GM10266 (cell line): Measurements from ENCODE around the gene TACR1.

ENCODE experiments used
- DNase-seq: peaks from one replicate; pipeline ENCODE4 v3.0.0; 2012; ENCODE audit errors: extremely low spot score
- CTCF ChIP-seq: IDR thresholded peaks from 2 replicates; pipeline ENCODE4 v1.5.1; 2012; ENCODE audit warnings: mild to moderate bottlenecking, low read depth; ENCODE audit not compliant: control insufficient read depth, insufficient read depth; ENCODE audit errors: missing control alignments

Gene TACR1

GRCh38 chr2:75023666-75024455 lies 175.5 kb downstream of the TACR1 start:
- no peak for TF ChIP-seq CTCF
- DNase-seq = no peak

- TF ChIP-seq CTCF = no peak
- DNase-seq = no peak
Measured at GRCh38 chr2:75022516-75022915, 176.8 kb downstream of the TACR1 start.

- DNase-seq = no peak
Measured at GRCh38 chr2:75021672-75022071, 177.6 kb downstream of the TACR1 start.

GRCh38 chr2:75020476-75020875 lies 178.8 kb downstream of the TACR1 start:
- DNase-seq = no peak
- TF ChIP-seq CTCF = no peak

More at GRCh38 chr2:75021672-75022071, 177.6 kb downstream of the TACR1 start:
- no peak for TF ChIP-seq CTCF

- no peak for TF ChIP-seq CTCF
- no peak for DNase-seq
Measured at GRCh38 chr2:75019790-75020189, 179.5 kb downstream of the TACR1 start.

- no peak for TF ChIP-seq CTCF
- DNase-seq = no peak
Measured at GRCh38 chr2:75018162-75018561, 181.2 kb downstream of the TACR1 start.

GRCh38 chr2:75012080-75012479 lies 187.2 kb downstream of the TACR1 start:
- no peak for TF ChIP-seq CTCF
- no peak for DNase-seq
